ENCODE data around the gene MAX. TPM values are rescaled to one million over a fixed set of nuclear protein-coding genes. Genes with fewer than 3 reads are reported as not detected.

The MAX gene
- total RNA-seq, 6 experiments from 2014 or later = 15.7 to 38.0 (median 31.7) TPM

GRCh38 chr14:65025818-65026217, 76.5 kb downstream of the MAX start:
- no peaks in the 10 kb centered on the region for H3K4me1 ChIP-seq
- H3K4me3 ChIP-seq = no peak overlapping the region
- ATAC-seq (no peak), DNase-seq (no peak)
- H3K9me3 ChIP-seq = no peaks in the 10 kb centered on the region
- intact Hi-C loops (cut with DNase I) = no loop called here
- TF ChIP-seq CTCF (IDR thresholded peaks at IDR 0.05) = no peak
- WGBS (ENCODE audit: insufficient coverage, low coverage, low lambda C conversion rate, missing lambda C conversion rate) = 78% methylated on average over 6 of the region's 6 CpGs
- no peak overlapping the region for H3K27ac ChIP-seq
- H3K36me3 ChIP-seq = peaks cover 0 to 8% (median 0%) of the 10 kb centered on the region in 4 donors
- H3K27me3 ChIP-seq = no peaks in the 10 kb centered on the region

Small RNAs within 50 kb of the gene (microRNA-seq; reads per million reads assigned to microRNA genes)
- 0 to 0.29 reads per million in 2 donors for gene MIR4706

Small RNAs within 50 kb of the gene (small RNA-seq; reads per million reads assigned to genes)
- gene MIR4706 (0.48 to 2.2 reads per million in 2 experiments), gene RNU2-14P (0.10 to 0.26 reads per million in 2 experiments)

Other genes starting within 250 kb of the MAX start
- 1 to 10 TPM in 1 of 6 experiments, under 1 TPM in 5; 0.12 to 2.4 (median 0.72) TPM for gene SPTB, start 222.6 kb downstream of the MAX start, total RNA-seq
- gene CHURC1, start 188.1 kb downstream of the MAX start, total RNA-seq = 10 to 100 TPM; 28.2 to 55.2 (median 37.1) TPM
- 1,000 to 10,000 TPM in 1 of 6 experiments, 100 to 1,000 TPM in 5; 248 to 1,113 (median 341) TPM for gene GPX2, start 159.8 kb downstream of the MAX start, total RNA-seq
- gene RAB15, start 130.2 kb downstream of the MAX start, total RNA-seq = 10 to 100 TPM in 2 of 6 experiments, 1 to 10 TPM in 4; 6.5 to 13.8 (median 9.0) TPM
- 10 to 100 TPM in 2 of 6 experiments, 1 to 10 TPM in 4; 6.1 to 19.2 (median 9.0) TPM for gene FNTB, start 115.6 kb downstream of the MAX start, total RNA-seq

All from right lobe of liver (tissue), 6 donors.